ENCODE results near the gene ADAM8.
A peak's percentile ranks its signal among the peaks of the same experiment; 100 is the strongest.

ADAM8 gene

DNA sequence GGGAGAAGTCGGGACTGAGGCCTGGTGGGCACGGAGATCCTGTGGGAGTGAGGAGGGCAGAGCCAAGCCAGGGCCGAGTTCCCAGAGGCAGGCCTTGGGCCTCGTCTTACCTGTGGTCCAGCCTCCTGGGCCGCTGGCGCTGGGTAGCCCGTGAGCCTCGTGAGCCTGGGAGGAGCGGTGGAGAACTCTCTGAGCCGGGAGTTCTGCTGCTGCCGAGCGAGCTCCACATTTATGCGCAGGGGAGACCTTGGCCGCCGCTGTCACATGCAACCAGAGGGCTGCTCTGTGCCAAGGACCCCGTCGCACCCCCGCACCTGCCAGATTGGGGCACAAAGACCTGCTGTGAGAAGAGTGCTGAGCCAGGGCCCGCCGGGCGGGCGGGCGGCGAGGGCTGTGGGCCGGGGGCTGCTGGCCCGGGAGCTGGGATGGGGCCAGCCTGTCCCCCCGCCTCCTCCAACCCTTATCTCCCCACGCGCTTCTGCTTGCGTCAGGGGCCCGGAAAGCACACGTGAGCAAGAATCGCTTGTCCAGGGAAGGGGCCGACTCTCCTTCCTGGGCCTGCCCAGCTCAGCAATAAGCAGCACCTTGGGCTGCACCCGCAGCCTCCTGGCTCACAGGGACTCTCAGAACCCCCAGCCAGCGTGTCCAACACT is 28.9 kb downstream of the ADAM8 start:
- no peak for DNase-seq

DNA sequence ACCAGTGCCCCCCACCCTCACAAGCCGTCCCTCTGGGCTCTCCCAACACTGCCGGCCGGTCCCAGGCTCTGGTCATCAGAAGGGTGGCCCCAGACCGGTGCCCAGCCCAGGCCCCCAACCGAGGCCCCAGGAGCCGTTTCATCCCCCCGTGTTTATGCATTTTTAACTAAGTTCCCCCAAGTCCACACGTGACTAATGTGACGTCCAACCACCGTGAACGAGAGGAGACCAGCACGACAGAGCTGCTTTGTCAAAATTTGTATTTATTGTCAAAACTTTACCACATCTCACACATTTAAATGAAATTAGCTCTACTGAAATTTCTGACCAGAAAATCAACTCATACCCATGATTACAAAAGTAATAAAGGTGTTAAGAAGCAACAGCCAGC is 30.4 kb downstream of the ADAM8 start:
- DNase-seq = no peak

DNA sequence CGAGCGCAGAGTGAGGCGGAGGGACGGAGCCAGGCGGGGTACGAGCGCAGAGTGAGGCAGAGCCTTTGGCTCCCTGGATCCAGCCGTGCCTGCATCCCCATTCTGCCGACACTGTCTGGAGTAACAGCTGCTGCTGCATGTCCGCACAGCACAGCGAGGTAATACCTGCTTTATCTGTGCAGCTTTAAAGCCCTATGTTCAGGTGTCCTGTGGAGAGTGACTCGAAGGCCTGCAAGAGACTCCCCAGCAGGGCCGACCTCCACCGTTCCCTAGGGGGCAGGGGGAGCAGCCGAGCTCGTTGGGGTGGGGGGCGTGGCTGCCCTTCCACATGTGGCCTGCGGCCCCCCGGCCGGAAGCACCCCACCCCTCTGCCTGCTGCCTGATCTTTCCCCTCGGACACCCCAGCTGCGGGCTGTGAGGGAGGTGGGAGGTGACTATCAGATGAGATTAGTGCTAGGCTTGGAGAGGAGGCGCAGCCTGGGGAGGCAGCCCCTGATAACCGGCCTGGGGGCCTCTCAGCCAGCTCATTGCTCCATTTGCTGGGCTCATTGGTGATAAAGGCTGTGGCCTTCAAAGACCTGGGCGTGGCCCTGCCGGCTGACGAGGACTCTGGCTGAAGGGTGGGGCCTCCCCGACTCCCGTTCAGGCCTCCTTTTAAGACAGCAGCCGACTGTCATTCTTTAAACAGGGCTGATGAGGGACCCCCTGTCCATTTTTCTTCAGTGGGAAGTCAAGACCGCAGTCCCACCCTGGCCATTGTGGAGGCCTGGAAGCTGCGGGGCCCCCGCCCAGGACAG is 31.0 kb downstream of the ADAM8 start:
- peak; percentile 98 for DNase-seq

DNA sequence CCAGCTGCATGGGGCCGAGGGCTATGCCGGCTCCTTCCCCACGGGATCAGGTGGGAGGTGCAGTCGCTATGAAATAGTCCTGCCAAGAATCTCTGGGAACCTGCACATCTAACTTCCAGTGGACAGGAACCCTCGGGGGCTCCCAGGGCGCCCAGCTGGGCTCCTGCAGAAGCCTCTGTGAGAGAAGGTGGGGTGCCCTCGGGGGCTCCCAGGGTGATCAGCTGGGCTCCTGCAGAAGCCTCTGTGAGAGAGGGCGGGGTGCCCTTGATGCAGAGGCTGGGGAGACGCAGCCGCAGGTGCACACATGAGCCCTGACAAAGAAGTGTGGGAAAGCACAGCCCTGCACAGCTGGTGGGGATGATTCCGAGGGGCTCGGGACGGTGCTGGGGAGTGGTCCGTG is 33.1 kb downstream of the ADAM8 start:
- no peak for DNase-seq

DNA sequence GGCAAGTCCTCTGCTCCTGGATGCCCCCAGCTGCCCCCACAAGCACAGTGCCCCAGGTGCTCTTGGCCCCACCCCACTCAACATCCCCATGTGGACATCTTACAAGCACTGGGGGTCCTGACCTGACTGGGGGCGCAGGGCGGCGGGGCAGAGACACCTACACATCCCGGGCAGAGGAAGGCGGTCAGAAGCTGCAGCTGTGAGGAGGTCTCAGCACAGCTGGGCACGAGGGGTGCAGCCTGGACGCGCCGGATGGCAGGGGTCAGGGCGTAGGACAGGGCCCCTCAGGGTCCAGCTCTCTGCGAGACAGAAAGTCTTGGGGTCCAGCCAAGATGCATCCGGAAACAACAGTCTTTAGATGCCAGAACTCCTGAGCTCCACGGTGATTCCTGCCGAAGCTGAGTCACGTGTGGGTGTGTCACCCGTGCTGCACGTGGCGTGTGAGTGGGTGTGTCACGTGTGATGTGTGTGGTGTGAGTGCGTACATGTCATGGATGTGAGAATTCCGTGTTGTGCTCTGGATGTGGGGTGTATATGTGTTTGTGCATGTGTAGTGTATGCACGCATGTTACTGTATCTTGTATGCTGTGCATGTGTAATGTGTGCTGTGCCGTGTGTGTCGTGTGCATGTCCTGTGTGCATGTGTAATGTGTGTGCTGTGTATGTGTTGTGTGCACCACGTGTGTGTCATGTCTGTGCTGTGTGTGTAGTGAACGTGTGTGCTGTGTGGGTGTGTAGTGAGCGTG is 33.9 kb downstream of the ADAM8 start:
- DNase-seq = no peak

DNA sequence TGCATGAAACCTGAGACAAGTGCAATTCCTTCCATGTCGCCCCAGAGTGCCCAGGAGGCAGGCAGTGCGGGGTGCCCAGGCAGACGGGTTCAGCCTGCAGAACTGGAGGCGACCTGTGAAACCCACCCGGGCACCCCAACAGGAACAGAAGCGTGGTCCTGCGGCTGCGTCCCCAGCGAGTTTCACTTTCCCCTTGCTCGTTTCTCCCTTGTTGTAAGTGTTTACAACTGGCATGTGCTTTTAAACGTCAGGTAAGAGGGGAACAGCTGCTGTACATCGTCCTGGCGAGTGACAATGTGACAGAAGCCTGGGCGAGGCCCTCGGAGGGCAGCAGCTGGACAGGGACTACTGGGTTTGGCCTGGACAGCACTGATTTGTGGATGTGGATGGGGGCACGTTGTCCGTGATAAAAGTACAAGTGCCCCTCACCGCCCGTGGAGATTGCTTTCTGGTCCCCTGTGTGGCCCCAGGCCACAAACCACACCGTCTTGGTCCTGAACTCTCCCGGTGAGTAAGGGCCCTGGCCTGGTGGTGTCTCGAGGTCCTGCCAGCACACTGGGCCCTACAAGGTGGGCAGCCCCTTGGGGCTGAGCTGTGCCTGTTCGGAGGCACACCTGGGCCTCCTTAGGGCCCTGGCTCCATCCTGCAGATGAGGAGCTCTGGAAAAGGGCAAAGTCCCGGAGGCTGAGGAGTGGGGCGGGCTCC is 35.0 kb downstream of the ADAM8 start:
- DNase-seq = no peak

DNA sequence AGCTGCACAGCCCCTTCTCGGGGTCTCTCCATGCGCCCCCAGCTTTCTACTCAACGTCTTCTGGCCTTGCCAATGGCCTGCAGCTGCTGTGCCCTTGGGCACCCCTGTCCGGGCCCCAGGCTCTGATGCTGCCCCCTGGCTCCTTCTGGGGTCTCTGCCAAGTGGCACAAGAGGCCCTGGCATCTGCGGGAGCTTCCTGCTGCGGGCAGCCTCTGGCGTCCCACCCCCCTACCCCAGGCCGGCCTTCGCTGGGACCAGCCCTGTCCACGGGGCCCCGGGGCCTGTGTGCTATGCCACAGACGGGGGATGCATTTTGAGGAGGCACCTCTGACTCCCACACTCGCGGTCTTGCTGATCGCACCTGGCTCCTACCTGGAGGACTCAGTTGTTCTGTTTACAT is 36.7 kb downstream of the ADAM8 start:
- no peak for DNase-seq

DNA sequence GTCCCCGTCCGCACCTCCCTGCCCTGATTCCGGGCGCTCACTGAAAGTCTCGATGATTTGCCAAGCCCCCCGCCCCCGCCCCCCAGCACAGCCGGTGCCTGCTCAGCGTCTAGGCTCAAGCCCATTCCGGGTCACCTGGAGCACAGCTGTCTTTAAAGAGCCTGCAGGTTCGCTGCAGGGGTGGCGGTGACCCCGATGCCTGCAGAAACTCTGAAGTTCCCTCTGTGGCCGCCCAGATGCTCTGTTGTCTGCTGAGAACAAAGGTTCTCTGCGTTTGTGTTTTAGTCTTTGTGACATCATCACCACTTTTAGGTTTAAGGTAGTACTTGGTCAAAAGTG is 38.2 kb downstream of the ADAM8 start:
- DNase-seq = no peak

DNA sequence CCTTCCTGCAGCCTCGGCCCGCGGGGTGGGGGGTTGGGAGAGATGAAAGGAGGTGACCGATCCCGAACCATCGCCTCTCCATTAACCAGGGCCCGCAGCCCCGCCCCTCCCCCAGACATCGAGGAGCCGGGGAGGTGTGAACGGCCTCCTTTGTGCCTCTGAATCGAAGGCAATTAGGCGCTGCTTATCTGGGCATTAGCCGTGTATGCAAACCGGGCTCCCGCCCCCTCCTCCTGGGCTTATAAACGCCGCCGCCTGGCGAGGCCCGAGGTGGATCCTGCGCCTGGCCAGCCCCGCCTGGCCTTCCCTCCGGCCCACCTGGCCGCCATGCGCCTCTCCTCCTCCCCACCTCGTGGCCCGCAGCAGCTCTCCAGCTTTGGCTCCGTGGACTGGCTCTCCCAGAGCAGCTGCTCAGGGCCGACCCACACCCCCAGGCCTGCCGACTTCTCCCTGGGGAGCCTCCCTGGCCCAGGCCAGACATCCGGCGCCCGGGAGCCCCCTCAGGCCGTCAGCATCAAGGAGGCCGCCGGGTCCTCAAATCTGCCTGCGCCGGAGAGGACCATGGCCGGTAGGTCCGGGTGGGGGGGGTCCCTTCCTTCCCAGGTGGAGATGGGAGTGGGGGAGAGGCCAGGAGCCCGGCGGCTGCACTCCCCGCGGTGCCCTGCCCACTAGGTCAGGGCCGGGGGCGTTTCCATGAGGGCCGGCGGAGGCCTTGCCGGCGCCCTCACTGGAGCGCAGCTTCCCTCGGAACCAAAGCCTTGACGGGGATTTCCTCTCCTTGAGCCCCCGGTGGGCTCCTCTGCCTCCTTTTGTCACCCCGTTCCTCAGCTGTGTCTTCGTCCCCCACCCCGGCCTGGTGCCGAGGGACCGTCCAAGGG is 38.8 kb downstream of the ADAM8 start, which contains the start of gene VENTX:
TSS of gene VENTX (plus strand) at position 268 of the 878 bp plus-strand sequence. CDS start at position 328, 60 bp downstream.
- DNase-seq = no peak

DNA sequence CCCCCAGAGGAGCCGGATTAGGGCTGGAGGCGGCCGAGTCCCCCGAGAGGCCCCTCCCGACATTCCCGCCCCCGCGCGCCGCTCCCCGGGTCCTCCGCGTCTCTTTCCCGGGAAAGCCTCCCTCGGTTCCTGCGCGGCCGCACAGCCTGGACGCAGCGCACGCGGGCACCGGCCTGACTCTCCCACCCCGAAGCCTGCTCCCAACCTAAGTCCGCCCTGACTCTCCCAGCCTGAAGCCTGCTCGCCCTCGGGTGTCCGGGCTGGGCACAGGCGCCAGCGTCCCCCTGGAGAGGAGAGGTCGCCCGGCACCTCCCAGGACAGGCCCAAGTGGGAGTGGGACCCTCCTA is 39.5 kb downstream of the ADAM8 start:
- DNase-seq = no peak

DNA sequence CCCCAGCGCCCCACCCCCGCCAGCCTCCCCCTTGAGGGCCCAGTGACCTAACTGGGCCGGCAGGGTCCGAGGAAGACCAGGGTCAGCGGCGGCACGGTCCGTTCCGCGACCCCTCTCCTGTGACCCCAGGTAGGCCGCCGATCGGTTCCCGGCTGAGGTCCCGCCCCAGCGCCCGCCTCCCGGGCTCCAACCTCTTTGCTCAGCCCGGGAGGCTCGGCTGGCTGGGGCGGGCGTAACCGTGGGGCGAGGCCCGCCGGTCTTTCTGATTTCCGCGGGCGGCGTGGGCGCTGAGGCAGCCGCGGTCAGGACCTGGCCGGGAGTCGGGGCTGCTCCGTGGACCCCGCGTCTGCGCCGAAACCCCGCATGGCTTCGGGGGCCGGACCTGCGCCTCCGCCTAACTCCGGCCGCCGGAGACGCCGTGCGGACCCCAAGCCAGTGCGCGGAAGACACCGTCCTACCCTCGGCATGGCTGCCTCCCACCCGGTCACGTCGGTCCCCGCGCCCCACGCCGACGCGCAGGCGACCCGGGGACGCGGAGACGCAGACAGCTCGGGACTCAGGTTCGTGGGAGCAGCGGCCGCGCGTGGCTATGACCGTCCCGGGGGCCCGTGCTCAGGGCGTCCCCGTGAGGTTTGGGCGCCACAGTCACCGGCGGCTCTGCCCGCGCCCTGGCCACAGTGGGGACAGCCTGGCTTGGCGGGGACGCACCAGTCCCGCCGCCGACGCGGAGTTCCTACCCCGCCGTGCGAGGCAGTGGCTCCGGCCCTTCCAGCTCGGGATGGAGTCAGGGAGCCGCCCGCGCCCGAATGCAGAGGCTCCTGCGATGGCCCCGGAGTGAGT is 40.0 kb downstream of the ADAM8 start:
- no peak for DNase-seq

DNA sequence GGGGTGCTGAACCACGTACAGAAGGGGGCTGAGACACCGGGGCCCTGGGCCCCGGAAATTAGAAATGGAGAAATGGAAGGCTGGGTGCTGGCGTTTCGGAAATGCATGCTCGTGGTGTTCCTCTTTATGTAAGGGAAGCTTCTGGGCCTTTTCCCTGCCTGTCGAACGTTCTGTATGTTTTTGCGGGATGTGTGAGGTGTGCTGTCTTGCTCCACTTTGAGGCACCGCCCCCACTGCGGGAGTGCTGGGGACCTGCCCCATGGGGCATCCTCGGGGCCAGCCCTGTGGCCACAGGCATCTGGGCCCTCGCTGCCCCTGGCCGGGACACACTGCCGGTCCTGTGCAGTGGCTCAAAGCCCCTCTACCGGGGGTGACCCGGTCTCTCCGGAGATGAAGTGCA is 40.7 kb downstream of the ADAM8 start:
- DNase-seq = peak; percentile 10

DNA sequence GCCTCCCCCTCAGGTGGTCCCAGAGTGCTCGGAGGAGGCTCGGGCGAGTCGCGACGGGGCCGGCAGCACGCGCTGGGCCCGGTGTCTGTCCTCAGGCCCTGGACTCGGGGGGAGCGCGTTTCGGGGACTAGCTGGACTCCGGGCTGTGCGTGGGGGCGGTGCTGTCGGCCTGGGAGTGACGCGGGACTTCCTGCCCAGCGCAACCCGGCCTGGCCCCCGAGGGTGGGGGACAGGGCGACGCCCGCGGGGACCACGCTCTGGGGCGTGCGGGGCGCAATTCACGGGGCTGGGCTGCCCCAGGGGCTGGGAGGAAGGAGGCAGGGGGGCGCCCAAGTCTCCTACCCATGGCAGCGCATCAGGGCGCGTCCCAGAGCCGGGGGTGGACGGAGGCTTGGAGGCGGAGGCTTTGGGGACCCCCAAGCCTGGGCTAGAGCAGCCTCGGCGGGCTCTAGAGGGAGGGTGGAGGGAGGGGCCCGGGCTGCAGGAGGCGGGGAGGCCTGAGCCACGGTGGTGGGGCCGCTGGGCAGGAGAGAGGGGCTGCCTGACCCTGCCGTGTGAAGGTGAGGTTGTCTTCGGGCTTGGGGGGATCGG is 41.3 kb downstream of the ADAM8 start:
- no peak for DNase-seq

DNA sequence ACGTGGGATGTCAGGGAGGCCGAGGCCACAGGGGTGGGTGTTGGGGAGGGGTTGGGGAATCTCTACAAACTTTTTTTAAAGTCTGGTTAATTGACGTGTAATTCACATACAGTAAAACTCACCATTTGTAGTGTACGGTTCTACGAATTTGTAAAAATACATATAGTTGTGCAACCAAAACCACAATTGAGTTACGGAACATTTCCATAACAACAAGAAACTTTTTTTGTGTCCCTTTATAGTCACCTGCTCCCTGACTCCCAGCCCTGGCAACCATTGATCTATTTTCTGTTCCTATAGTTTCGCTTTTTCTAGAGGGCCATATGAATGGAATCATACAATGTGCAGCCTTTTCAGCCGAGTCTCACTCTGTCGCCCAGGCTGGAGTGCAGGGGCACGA is 41.9 kb downstream of the ADAM8 start:
- DNase-seq = peak; percentile 17

DNA sequence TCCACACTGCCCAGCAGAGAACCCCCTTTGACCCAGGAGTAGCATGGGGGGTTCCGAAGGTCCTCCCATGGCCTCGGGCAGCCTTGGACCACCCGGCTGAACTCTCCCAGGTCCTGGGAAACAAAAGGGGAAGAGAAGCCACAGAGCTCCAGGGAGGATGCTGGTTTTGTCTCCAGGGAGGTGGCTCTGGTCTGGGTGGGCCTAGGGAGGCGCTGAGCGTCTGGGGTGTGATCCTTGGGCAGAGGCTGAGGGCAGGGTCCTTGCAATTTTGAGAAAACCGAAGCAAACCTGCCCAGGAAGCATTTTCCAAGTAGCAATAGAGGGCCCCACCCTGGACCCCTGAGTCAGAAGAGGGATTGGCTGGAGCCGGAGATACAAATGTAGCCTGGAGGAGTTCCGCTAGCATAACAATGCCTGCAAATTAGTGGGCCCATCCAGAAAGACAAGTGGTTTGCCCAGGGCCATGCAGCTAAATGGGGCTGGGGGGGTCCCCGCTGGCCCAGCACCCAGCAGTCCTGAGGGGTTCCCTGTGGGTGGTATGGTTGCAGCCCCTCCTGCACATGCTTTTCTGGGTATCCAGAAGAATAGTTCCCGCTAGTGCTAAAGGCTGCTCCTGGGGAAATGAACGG is 44.6 kb downstream of the ADAM8 start:
- no peak for DNase-seq

DNA sequence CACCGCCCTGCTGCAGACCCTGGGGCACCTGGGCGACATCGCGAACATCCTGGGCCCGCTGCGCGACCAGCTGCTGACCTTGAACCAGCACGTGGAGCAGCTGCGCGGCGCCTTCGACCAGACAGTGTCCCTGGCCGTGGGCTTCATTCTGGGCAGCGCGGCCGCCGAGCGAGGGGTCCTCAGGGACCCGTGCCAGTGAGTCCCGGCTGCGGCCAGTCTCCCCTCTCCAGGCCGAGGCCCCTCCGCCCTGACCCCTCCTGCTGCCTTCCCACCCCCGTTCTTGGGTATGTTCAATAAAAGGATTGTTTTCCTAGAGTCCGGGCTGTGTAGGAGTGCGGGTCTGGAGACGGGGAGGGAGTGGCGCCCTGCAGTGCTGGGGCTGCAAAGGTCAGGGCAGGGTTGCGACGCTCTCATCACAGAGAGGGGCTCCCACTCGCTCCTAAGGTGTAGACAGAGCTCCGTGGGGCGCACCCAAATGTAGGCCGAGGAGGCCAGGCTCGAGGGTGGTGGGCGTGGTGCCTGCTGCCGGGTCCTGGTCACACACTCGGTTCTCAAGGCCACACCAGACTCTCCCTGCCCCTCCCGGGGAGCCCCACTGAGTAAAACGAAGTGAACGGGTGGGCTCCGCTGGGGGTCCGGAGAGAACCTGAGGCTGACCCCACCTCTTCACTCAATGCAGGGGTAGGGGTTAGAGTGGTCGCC is 45.3 kb downstream of the ADAM8 start:
- DNase-seq = no peak

DNA sequence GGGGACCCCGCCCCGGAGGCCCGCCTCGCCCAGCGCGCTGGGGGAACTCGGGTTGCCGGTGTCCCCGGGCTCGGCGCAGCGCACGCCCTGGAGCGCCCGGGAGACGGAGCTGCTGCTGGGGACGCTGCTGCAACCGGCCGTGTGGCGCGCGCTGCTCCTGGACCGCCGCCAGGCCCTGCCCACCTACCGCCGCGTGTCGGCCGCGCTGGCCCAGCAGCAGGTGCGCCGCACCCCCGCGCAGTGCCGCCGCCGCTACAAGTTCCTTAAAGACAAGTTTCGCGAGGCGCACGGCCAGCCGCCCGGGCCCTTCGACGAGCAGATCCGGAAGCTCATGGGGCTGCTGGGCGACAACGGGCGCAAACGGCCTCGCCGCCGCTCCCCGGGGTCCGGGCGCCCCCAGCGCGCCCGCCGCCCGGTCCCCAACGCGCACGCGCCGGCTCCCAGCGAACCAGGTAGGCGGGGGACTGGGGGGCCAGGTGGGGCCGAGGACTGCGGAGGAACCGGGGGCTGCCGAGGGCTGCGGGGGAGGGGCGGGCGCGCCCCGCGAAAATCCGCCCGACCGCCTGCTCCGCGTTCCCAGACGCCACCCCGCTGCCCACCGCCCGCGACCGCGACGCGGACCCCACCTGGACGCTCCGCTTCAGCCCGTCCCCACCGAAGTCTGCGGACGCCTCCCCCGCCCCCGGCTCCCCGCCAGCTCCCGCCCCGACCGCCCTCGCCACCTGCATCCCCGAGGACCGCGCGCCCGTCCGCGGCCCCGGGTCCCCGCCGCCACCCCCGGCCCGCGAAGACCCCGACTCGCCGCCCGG is 46.1 kb downstream of the ADAM8 start:
- no peak for DNase-seq

DNA sequence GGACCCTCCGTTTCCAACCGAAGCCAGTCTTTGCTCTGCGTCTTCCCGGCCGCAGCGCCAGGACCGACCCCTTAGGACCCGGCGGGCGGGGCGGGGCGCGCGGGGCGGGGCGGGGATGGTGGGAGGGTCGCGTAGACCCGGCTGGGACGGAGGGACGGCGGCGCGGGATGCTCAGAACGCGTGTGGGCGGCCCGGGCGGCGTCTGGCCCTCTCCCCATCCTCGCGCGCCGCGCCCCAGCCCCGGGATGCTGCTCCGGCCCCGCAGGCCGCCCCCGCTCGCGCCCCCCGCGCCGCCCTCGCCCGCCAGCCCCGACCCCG is 46.7 kb downstream of the ADAM8 start, which contains the start of gene UTF1:
TSS of gene UTF1 (plus strand) at position 174 of the 318 bp plus-strand sequence. CDS start at position 246, 72 bp downstream.
- no peak for DNase-seq

Measured in OCI-M1 (cell line).